ENCODE measurements around the gene TSPO2.

Gene TSPO2

GRCh38 chr6:41051873-41052272, 9.6 kb downstream of the TSPO2 start:
- no peak for DNase-seq (ENCODE audit: low spot score)

- peak; percentile 5 for DNase-seq (ENCODE audit: low spot score)
These were observed 10.8 kb downstream of the TSPO2 start, which contains the start of gene APOBEC2 for GRCh38 chr6:41053041-41053440. APOBEC2 (plus strand) TSS chr6:41053202; CDS start chr6:41053348, 146 bp downstream.

- peak; percentile 2 for DNase-seq (ENCODE audit: low spot score)
These were observed 12.2 kb downstream of the TSPO2 start for GRCh38 chr6:41054511-41054910.

GRCh38 chr6:41055149-41055548, 12.9 kb downstream of the TSPO2 start:
- DNase-seq (ENCODE audit: low spot score) = peak; percentile 3

GRCh38 chr6:41056768-41057490, 14.7 kb downstream of the TSPO2 start:
- DNase-seq (ENCODE audit: low spot score) = no peak

- DNase-seq (ENCODE audit: low spot score) = no peak
These were observed 16.5 kb downstream of the TSPO2 start for GRCh38 chr6:41058783-41059181.

- DNase-seq (ENCODE audit: low spot score) = peak; percentile 67
These were observed 17.3 kb downstream of the TSPO2 start for GRCh38 chr6:41059556-41059955.

GRCh38 chr6:41061196-41061726, 19.0 kb downstream of the TSPO2 start:
- no peak for DNase-seq (ENCODE audit: low spot score)

GRCh38 chr6:41062056-41062455, 19.8 kb downstream of the TSPO2 start:
- no peak for DNase-seq (ENCODE audit: low spot score)

- DNase-seq (ENCODE audit: low spot score) = no peak
These were observed 21.6 kb downstream of the TSPO2 start for GRCh38 chr6:41063884-41064285.

GRCh38 chr6:41064841-41065240, 22.6 kb downstream of the TSPO2 start:
- DNase-seq (ENCODE audit: low spot score) = no peak

GRCh38 chr6:41065550-41066026, 23.3 kb downstream of the TSPO2 start:
- DNase-seq (ENCODE audit: low spot score) = no peak

- peak; percentile 53 for DNase-seq (ENCODE audit: low spot score)
These were observed 24.6 kb downstream of the TSPO2 start for GRCh38 chr6:41066867-41067304.

- no peak for DNase-seq (ENCODE audit: low spot score)
These were observed 29.2 kb downstream of the TSPO2 start for GRCh38 chr6:41071501-41071922.

- peak; percentile 98 for DNase-seq (ENCODE audit: low spot score)
These were observed 29.9 kb downstream of the TSPO2 start, which contains the start of gene OARD1 for GRCh38 chr6:41071923-41072835. OARD1 (minus strand) TSS chr6:41072356; CDS start chr6:41071634, 722 bp downstream.

GRCh38 chr6:41072836-41073202, 30.6 kb downstream of the TSPO2 start, which contains the start of gene NFYA:
NFYA (plus strand) TSS chr6:41072974; CDS start chr6:41079090, 6,116 bp downstream.
- DNase-seq (ENCODE audit: low spot score) = peak; percentile 95

- peak; percentile 76 for DNase-seq (ENCODE audit: low spot score)
These were observed 31.1 kb downstream of the TSPO2 start for GRCh38 chr6:41073203-41073967.

GRCh38 chr6:41073968-41074691, 31.9 kb downstream of the TSPO2 start:
- no peak for DNase-seq (ENCODE audit: low spot score)

GRCh38 chr6:41074692-41075436, 32.6 kb downstream of the TSPO2 start:
- DNase-seq (ENCODE audit: low spot score) = no peak

Measured in AG20443 (cell line).